ENCODE measurements around the gene FGB.
"Not testable (repeated sequence)": the region's sequence is repeated elsewhere in the genome, so short reads cannot be mapped to it uniquely, and the experiment has no call there.

The FGB gene

DNA sequence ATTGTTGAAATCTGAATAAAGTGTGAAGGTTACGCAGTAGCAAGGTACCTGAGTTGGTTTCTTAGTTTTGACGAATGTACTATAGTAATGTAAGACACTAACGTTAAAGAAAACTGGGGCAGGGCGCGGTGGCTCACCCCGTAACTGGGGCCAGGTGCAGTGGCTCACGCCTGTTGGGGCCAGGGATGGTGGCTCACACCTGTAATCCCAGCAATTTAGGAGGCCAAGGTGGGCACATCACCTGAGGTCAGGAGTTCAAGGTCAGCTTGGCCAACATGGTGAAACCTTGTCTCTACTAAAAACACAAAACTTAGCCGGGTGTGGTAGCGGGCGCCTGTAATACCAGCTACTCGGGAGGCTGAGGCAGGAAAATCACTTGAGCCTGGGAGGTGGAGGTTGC is 34.5 kb downstream of the FGB start:
- DNase-seq (ENCODE audit: low spot score): not testable (repeated sequence)

DNA sequence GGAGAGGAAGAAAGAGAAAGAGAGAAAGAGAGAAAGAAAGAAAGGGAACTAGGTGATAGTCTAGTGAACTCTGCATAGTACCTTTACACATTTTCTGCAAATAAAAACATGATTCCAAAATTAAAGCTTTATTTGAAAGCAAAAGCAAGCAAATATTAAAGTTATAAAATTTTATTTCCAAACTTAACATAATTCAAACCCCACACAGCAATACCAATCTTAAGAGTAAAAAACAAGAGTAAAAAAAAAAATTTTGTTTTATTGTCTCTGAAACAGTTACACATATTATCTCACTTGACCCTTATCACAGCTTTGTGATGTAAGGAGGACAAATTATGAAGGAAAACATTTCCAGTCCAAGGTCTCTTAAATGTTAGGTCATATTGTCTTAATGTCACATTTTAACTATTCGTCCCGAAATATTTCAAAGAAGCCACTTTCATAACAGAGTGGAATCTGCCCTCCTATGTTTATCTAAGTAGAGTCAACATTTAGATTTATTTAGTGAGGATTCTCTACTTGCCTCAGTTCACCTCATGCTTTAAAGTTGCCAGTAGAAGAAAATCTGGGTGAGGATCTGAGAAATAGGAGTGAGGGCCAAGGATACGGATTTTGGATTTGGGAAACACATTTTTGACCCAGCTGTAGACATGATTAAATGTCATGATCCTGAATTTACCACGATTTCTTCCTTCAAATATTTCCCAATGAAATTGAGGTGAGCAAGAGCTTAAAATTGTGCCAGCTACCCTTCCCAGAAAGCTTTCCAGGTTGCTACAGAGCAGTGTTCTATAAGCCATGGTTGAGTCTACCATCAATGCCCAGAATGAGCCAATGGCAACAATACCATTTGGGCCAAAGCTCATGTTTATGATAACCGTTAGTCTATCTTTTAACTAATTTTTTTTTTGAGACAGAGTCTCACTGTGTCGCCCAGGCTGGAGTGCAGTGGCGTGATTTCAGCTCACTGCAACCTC is 35.3 kb downstream of the FGB start:
- no peak for DNase-seq (ENCODE audit: low spot score)

DNA sequence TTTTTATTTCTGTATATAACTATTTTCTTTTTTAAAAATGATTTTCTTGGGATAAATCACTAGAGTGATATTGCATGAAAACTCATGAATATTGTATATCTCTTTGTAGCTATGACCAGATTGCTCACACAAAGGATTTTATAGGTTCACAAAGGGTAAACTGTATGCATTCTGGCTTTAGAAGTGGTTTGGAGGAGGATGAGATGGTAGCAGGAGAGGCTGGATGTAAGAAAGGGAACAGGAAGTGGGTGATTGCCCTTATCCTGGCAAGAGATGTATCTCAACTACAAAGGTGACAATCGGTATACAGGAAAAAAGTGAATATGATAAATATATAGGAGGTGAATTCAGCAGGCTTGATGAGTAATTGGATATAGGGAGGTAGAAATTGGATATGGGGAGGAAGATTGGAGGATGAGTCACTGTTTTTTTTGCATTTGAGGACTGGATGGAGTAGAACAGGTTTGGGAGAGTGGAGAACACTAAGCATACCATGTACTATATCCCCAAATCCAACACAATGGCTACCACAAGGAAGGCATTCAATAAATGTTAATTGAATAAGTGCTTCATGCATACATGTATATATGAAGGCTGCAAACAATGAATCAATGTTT is 39.7 kb downstream of the FGB start:
- no peak for DNase-seq (ENCODE audit: low spot score)

DNA sequence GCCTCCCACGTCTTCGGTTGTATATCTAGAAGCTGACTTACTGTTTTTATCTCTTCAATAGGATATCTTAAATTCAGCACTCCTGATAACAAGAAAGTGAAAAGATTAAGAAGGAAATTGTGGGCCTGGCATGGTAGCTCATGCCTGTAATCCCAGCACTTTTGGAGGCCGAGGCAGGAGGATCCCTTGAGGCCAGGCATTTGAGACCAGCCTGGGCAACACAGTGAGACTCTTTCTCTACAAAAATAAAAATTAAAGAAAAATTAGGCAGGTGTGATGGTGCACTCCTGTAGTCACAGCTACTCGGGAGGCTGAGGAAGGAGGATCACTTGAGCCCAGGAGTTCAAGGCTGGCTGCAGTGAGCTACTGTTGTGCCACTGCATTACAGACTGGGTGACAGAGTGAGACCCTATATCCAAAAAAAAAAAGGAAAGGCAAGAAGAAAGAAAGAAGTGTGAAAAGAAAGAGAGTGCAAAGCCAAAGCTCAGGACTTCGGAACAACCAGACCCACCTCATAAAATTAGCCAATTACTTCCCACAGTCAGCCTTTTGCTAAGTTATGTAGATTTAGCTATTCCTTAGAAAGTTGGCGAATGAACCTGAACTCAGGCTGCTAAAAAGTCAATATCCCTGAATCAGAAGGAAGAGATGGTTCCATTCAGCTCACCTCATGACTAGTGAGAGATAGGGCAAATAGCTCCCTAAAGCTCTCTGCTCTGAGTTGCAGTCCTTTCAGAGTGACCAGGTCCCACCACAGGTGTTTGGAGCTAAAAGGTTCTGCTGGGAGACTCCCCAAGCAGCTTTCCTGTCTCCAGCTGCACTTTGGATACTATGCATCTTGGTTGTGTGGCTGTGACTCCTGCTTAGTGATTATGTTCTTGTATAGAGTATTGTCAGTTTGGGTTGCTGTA is 40.5 kb downstream of the FGB start:
- DNase-seq (ENCODE audit: low spot score): no peak

DNA sequence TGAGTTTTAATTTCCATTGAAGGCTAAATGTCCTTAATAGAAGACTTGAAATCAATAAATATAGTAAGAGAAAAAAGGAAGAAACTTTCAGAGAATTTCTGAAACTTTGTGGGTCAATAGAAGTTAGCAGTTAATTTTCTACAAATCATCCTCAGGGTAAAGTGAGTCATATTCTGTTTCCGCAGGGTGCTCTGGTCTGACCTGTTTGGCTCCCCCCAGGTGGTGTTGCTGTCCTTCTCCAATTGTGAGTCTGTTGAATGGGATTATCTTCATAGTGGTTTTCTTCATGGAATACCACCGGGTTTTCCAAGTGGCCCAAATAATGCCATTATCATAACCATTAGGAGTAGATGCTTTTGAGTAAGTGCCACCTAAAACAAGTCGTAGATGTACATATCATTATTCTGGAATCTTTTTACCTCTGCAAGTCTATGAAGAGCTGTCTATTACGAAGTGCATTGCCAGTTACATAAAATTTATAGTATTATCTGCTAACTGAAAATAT is 41.9 kb downstream of the FGB start:
- no peak for DNase-seq (ENCODE audit: low spot score)

DNA sequence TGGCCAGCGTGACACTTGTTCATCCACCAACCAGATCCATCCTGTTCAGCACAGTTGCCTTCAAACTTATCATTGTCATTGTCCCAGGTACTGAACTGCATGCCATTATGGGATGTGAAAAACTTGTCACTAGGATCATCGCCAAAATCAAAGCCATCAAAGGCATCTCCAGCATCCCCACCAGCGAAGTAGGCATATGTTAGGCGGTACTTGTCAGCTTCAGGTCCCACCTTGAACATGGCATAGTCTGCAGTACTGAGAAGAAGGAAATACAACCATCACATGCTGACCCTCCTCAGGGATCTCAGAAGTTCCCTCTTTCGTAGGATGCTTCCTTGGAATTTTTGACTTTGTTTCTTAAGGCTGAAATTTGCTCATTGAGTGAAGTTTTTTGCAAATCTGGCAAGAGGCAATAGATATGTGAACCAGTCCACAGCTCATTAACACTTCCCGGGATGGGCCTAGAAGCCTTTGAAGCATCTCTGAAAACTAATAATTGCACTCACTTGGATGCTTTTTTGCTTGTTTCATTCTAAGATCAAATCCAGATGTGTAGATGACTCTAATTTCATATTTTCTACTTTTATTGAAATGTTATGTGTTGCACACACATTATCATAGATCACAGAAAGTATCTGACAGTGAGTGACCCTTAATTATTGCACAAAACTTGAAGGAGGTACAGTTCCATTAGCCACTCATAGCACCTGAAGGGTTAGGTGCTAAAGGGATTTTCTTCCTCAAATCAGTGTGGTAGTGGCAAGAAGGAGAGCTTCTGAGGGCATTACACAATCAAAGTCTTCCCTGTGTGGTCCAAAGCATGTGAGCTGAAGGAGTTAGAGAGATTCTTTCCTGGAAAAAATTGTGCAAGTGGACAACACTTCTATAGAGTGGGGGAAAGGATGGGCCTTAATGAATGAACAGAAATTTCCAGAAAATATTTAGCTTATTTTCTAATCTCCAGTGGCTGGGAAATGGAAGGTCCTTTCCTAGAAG is 44.2 kb downstream of the FGB start:
- DNase-seq (ENCODE audit: low spot score): no peak

DNA sequence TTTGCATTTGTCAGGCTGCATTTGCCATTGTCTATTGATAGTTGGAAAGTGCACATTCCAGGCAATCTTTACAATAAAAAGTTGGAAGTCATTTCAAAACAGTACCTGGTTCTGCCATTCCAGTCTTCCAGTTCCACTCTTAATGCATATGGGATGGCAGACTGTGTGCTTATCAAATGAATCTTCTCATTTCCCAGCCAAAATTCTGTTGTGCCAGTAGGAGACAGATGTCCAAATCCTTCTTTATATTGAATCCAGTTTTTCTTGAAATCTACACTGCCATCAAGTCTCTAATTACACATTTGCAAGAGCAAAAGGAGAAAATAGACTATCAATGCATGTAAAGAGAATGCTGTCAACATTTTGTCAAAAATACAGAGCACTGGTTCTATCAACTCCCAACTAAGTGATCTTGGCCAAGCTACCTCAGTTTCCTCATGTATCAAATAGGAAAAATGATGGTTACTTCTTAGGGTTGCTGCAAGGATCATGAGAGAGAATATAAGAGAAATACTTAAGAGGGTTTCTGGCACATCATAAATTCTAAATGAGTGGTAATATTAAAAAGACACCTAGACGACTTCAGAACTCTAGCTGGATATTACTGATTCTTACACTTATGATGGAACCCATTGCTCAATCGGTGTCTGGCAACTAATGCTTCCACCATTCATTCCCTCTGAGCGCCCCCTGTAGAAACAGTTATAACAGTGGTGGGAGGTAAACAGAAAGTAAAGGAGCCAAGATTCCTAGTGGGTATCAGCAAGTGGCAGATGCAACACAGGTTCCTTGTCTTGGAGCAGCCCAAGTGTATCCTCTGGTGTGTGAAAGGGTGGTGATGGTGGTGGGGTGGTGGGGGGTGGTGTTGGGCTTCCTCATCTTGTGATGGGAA is 45.8 kb downstream of the FGB start:
- no peak for DNase-seq (ENCODE audit: low spot score)

DNA sequence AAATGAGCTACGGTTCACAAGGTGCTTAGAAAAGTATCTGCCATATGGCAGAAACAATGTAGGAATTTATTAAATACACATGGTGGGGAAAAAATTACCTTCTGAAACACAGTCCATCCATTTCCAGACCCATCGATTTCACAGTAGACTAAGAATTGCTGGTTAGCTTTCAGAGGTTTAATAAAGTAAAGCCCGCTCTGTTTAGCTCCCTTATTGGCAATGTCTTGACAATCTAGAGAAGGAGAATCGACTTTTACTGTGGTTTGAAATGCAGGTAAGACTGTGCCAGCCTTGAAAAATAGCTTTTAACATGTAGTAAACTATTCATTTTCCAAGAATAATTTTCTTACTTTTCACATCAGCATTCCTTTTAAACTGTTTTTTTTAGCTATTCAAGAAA is 46.7 kb downstream of the FGB start:
- no peak for DNase-seq (ENCODE audit: low spot score)

DNA sequence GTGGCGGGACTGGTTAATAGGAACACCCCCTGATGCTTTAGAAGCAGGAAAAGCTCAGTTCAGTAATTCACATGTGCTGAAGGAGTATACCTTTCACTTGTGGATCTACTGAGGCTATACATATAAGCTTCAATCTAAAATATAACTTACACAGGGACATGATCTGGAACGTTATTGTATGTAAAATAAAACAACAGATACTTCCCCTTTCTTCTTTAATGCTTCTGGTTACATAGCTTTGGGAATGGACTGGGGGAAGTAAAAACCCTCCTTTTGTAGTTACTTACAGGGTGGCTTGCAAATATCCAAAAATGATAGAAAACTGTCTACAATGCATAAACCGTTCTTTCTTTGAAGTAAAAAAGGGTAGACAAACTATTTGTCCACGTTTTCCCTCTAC is 47.8 kb downstream of the FGB start:
- no peak for DNase-seq (ENCODE audit: low spot score)

DNA sequence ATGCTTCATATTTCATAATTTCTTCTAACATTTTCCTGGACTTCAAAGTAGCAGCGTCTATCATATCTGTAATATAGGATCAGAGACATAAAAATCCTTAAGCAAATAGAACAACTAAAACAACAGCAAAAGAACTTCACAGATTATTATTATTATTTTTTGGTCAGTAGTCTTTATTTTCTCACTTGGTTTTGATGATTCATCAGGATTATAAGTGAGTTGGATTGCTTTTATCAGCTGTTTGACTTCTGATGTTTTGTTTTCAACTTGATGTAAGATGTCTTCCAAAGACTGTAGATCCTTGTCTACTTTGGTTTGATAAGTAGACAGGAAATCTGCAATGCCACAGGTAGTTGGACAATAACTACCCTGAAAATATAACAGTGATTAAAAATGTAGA is 49.0 kb downstream of the FGB start:
- DNase-seq (ENCODE audit: low spot score): no peak

DNA sequence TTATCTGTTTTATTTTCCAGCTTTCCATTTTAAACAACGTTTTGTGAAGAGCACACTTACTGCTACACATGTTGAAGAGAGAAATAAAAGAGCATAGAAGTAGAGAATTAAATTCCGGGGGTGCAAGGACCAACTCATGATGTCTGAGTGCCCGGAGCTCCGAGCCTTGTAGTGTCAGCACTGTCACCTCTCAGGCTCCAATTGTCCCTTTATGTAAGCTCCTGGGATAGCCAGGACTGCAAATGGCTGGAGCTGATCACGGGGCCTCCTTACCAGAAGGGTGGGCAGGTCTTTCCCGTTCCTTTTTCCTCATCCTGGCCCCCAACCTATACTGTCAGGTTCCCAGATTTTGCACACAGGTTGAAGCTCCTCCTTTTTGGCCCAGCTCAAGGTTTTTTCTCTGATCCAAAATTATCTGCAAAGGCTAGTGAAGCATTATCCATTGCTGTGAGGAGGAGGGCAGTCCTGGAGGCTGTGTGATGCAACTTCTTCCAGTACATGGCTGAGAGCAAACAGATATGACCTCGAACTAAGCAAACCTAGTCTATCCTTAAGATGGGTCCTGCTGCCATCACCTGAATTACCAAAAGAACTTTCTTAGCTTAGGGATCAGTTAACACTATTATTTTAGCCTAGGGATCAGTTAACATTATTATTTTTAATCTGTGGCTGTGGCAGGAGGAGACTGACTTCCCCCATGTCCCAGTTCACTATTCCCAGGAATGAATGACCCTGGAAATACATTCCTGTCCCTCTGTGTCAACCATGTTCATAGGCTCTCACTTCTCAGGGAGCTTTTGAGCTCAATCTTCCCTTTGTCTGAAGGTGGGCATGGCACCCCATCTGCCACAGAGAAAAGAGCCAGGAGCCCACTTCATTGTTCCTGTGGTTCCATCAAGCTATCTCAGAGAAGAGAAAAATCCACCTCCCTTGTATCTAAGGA is 49.9 kb downstream of the FGB start, which contains the start of gene FGG:
FGG (minus strand) TSS at position 185 of the 943 bp plus-strand sequence; CDS start at position 138, 47 bp downstream.
- DNase-seq (ENCODE audit: low spot score): no peak

DNA sequence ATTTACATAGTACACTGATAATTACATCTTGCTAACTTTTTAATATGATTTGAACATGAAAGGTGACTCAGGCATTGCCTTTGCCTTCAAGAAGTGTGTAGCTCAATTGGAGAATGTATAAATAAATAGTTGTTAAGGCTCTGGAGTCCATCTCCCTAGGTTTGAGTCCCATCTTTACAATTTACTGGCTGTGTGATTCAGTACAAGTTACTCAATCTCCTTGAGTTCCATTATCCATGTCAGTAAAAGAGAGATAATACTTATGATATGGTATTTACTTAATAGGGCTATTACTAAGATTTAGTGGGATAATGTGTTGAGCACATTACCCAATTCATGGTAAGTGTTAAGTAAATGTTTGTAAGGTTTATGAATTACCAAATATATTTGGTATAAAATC is 51.5 kb downstream of the FGB start:
- DNase-seq (ENCODE audit: low spot score): no peak

DNA sequence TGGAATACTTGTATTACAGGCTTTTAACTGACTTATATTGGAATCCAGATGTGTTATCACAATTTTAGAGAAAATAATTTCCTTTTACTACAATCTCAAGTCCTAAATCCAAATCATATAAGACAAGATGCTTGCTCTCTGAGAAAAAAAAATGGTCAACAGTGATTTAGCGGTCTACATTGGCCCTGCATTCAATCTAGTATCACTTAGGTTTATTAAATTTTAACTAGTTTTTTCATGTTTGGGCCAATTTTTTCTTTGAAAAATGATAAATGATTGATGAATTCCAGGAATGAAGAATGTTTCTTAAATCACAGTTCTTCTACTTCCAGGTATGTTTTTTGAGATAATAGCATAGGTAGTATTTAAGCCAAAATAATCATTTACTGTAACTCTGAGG is 52.4 kb downstream of the FGB start:
- DNase-seq (ENCODE audit: low spot score): no peak

DNA sequence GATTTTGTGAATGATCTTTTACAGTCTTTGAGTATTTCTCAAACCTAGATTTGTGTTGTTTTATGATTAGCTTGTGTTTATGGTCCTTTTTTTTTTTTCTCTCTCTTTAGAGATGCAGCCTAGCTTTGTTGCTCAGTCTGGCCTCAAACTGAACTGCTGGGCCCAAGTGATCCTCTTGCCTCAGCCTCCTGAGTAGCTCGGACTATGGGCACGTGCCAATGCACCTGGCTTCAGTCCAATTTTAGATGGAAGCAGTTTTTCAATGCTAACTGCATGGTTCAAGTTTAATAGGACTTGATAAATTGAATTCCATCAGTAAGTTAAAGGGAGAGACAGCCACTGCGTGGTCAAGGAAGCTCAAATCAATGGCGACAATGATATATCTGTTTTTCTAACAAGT is 53.5 kb downstream of the FGB start:
- no peak for DNase-seq (ENCODE audit: low spot score)

DNA sequence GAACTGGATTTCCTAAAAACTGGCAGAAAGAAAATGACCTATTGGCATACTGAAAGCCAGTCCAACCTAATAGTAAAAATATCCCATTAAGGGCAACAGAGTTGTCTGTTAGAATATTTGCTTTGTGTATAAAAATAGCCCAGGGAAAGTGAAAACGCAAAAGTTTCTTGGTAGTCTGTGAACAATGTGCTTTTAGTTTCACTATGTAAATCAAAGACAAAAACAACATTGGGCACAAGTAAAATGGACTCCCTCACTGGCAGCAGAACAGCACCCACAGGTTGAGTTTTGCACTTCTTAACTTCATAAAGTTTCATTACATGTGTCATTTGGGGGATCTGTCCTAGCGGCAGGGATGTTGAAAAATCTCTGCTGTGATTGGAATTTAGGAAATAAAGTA is 53.9 kb downstream of the FGB start:
- DNase-seq (ENCODE audit: low spot score): no peak

DNA sequence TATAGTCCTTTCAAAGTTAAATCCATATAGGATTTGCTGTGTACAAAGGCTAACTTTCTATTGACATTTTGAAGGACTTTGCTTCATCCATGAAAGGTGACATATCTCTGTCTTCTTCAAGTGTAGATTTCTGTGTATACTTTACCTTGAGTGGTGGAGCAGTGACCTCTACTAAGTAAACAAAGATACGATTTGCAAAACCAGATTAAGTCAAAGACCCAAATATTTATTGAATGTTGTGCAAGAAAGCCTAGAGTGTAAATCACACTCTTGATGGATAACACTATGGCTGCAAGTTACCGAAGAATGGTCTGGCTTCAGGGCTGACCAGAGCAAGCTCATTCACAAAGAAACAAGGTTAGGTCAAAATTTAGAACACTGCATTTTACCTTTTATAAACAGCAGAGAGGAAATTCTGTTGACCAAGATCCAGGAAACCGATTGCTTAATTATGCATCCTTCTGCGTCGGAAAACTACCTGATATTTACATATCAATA is 55.1 kb downstream of the FGB start:
- no peak for DNase-seq (ENCODE audit: low spot score)

DNA sequence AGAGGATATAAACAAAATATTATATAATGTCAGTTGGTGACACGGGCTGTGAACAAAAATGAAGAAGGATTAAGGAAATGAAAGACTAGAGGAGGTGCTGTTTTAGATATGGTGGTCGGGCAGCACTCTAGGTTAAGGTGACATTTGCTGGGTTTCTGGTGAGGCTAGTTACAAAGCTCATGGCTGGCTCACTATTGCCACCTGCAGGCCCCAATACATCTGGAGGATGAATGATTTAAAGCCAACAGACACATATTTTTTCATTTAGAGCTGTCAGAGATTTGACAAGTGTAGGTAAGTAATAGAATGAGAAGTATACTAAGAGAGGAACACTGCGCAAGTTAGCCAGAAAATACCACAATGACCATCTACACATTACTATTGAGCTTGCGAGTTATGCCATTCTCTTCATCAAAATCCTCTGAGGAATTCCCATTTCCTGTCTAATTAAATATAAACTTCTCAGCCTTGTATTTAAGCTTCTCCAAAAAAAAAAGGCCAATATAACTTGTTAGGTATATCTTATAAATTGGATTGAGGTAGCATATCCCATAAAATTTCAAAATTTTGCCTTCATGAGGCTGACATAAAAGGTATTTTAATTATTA is 56.0 kb downstream of the FGB start:
- peak; percentile 51 for DNase-seq (ENCODE audit: low spot score)

DNA sequence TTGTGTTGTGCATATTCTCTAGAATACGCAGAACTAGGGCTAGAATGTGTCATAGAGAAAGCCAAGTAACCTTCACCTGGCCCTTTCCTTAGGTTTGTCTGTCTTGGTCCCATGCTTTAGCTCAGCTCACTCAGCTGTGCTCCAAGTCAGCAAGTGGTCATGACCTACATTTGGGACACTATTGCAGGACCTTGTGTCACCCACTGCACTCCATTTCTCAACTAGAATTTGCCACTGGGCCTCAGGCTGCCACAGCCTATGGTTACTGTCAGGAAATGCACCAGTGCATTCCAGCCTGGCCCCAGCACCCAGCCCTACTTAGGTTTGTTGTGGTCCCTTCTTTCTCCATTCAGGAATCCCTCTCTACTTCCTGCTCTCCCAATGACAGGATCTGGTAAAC is 57.3 kb downstream of the FGB start:
- DNase-seq (ENCODE audit: low spot score): no peak
